Measurements from ENCODE around the gene HTR2C.
"Not testable (repeated sequence)": the region's sequence is repeated elsewhere in the genome, so short reads cannot be mapped to it uniquely, and the experiment has no call there.

Gene HTR2C

GRCh38 chrX:114583646-114584374, at the start of gene HTR2C:
TSS of gene HTR2C (plus strand) at chrX:114584086. CDS start at chrX:114726937, 142,851 bp downstream.
- no peak for DNase-seq (ENCODE audit: low spot score)

GRCh38 chrX:114580336-114580735, 3.5 kb upstream of the HTR2C start:
- DNase-seq (ENCODE audit: low spot score) = no peak

GRCh38 chrX:114581528-114582263, 2.2 kb upstream of the HTR2C start:
- DNase-seq (ENCODE audit: low spot score) = no peak

- no peak for DNase-seq (ENCODE audit: low spot score)
Observed at GRCh38 chrX:114582264-114582632, 1.6 kb upstream of the HTR2C start.

- DNase-seq (ENCODE audit: low spot score) = no peak
Observed at GRCh38 chrX:114582698-114583395, 1.0 kb upstream of the HTR2C start.

- DNase-seq (ENCODE audit: low spot score) = no peak
Observed at GRCh38 chrX:114584375-114584943, 573 bp downstream of the HTR2C start.

GRCh38 chrX:114584983-114585842, 1.3 kb downstream of the HTR2C start:
- no peak for DNase-seq (ENCODE audit: low spot score)

- no peak for DNase-seq (ENCODE audit: low spot score)
Observed at GRCh38 chrX:114591121-114591520, 7.2 kb downstream of the HTR2C start.

- no peak for DNase-seq (ENCODE audit: low spot score)
Observed at GRCh38 chrX:114599305-114599704, 15.4 kb downstream of the HTR2C start.

- no peak for DNase-seq (ENCODE audit: low spot score)
Observed at GRCh38 chrX:114599911-114600310, 16.0 kb downstream of the HTR2C start.

- not testable (repeated sequence) for DNase-seq (ENCODE audit: low spot score)
Observed at GRCh38 chrX:114606619-114607018, 22.7 kb downstream of the HTR2C start.

- no peak for DNase-seq (ENCODE audit: low spot score)
Observed at GRCh38 chrX:114611018-114611619, 27.2 kb downstream of the HTR2C start.

- no peak for DNase-seq (ENCODE audit: low spot score)
Observed at GRCh38 chrX:114615765-114616164, 31.9 kb downstream of the HTR2C start.

- DNase-seq (ENCODE audit: low spot score) = no peak
Observed at GRCh38 chrX:114619874-114620273, 36.0 kb downstream of the HTR2C start.

- no peak for DNase-seq (ENCODE audit: low spot score)
Observed at GRCh38 chrX:114626323-114626722, 42.4 kb downstream of the HTR2C start.

GRCh38 chrX:114635986-114636385, 52.1 kb downstream of the HTR2C start:
- no peak for DNase-seq (ENCODE audit: low spot score)

GRCh38 chrX:114650351-114650750, 66.5 kb downstream of the HTR2C start:
- no peak for DNase-seq (ENCODE audit: low spot score)

- no peak for DNase-seq (ENCODE audit: low spot score)
Observed at GRCh38 chrX:114675365-114675764, 91.5 kb downstream of the HTR2C start.

- DNase-seq (ENCODE audit: low spot score) = not testable (repeated sequence)
Observed at GRCh38 chrX:114700533-114700932, 116.6 kb downstream of the HTR2C start.

GRCh38 chrX:114709406-114709805, 125.5 kb downstream of the HTR2C start:
- DNase-seq (ENCODE audit: low spot score) = no peak

GRCh38 chrX:114710571-114710970, 126.7 kb downstream of the HTR2C start:
- DNase-seq (ENCODE audit: low spot score) = no peak
